ENCODE results near the gene OR56B4. TPM values are rescaled to one million over a fixed set of nuclear protein-coding genes. Genes with fewer than 3 reads are reported as not detected.

The OR56B4 gene
- total RNA-seq, 4 donors from 2014 or later: not detected

- Histone ChIP-seq H3K4me1 (no peaks in the 10 kb centered on the region), H3K9me3 (peaks cover 0 to 11% (median 0%) of the 10 kb centered on the region in 3 donors), H3K27me3 (no peaks in the 10 kb centered on the region), H3K36me3 (no peaks in the 10 kb centered on the region), H3K27ac (no peak overlapping the region), H3K4me3 (no peak overlapping the region)
- no peak for ATAC-seq
- WGBS, 2 donors (ENCODE audit: low coverage in 1 of 2): 67 to 75% methylated on average over 4 of the region's 4 CpGs
- TF ChIP-seq POLR2A (IDR thresholded peaks at IDR 0.05) (no peak), POLR2AphosphoS5 (IDR thresholded peaks at IDR 0.05) (no peak)
Observed at GRCh38 chr11:6079463-6079862, 28.0 kb upstream of the OR56B4 start.

GRCh38 chr11:6083129-6083528 lies 24.4 kb upstream of the OR56B4 start:
- peaks cover 0 to 8% (median 0%) of the 10 kb centered on the region in 3 donors for H3K9me3 ChIP-seq
- no peak for ATAC-seq
- H3K4me3 ChIP-seq: no peak overlapping the region
- no peak overlapping the region for H3K27ac ChIP-seq
- H3K4me1 ChIP-seq: no peaks in the 10 kb centered on the region
- 69 to 71% methylated on average over 2 of the region's 2 CpGs for WGBS, 2 donors (ENCODE audit: low coverage in 1 of 2)
- TF ChIP-seq POLR2A (IDR thresholded peaks at IDR 0.05) (no peak), CTCF (IDR thresholded peaks at IDR 0.05) (no peak), EP300 (IDR thresholded peaks at IDR 0.05) (no peak)
- no peaks in the 10 kb centered on the region for H3K27me3 ChIP-seq
- H3K36me3 ChIP-seq: no peaks in the 10 kb centered on the region

GRCh38 chr11:6084587-6084986 lies 22.9 kb upstream of the OR56B4 start:
- H3K4me1 ChIP-seq: no peaks in the 10 kb centered on the region
- H3K36me3 ChIP-seq: no peaks in the 10 kb centered on the region
- TF ChIP-seq CTCF (IDR thresholded peaks at IDR 0.05): no peak
- no peak for TF ChIP-seq POLR2A (IDR thresholded peaks at IDR 0.05)
- no peak for TF ChIP-seq POLR2AphosphoS5 (IDR thresholded peaks at IDR 0.05)
- no peak for TF ChIP-seq EP300 (IDR thresholded peaks at IDR 0.05)
- no peak overlapping the region for H3K27ac ChIP-seq
- H3K9me3 ChIP-seq: peaks cover 0 to 8% (median 0%) of the 10 kb centered on the region in 3 donors
- ATAC-seq: no peak
- H3K4me3 ChIP-seq: no peak overlapping the region
- no CpG with 5 or more reads among the region's 3 CpGs for WGBS, 2 donors (ENCODE audit: low coverage in 1 of 2)
- H3K27me3 ChIP-seq: no peaks in the 10 kb centered on the region

- Histone ChIP-seq H3K27me3 (no peaks in the 10 kb centered on the region), H3K27ac (no peak overlapping the region), H3K4me1 (no peaks in the 10 kb centered on the region), H3K4me3 (no peak overlapping the region), H3K9me3 (peaks cover 0 to 5% (median 0%) of the 10 kb centered on the region in 3 donors), H3K36me3 (no peaks in the 10 kb centered on the region)
- ATAC-seq: no peak
- TF ChIP-seq EP300 (IDR thresholded peaks at IDR 0.05) (no peak), CTCF (IDR thresholded peaks at IDR 0.05) (no peak), POLR2A (IDR thresholded peaks at IDR 0.05) (no peak), POLR2AphosphoS5 (IDR thresholded peaks at IDR 0.05) (no peak)
- WGBS, 2 donors (ENCODE audit: low coverage in 1 of 2): 12 to 50% methylated on average over 1 of the region's 1 CpG
Observed at GRCh38 chr11:6094186-6094585, 13.3 kb upstream of the OR56B4 start.

- Histone ChIP-seq H3K36me3 (no peaks in the 10 kb centered on the region), H3K4me1 (no peaks in the 10 kb centered on the region), H3K9me3 (no peaks in the 10 kb centered on the region), H3K27me3 (no peaks in the 10 kb centered on the region), H3K27ac (no peak overlapping the region), H3K4me3 (no peak overlapping the region)
- ATAC-seq: no peak
- WGBS, 2 donors (ENCODE audit: low coverage in 1 of 2): no CpG with 5 or more reads among the region's 2 CpGs
- TF ChIP-seq POLR2AphosphoS5 (IDR thresholded peaks at IDR 0.05): no peak
- no peak for TF ChIP-seq CTCF (IDR thresholded peaks at IDR 0.05)
- TF ChIP-seq POLR2A (IDR thresholded peaks at IDR 0.05): no peak
- no peak for TF ChIP-seq EP300 (IDR thresholded peaks at IDR 0.05)
Observed at GRCh38 chr11:6095798-6096197, 11.7 kb upstream of the OR56B4 start.
